GM12878 (cell line): ENCODE measurements around the gene CTAGE4.
"Not testable (repeated sequence)": the region's sequence is repeated elsewhere in the genome, so short reads cannot be mapped to it uniquely, and the experiment has no call there.

Experiments used
- ATF2 ChIP-seq: IDR thresholded peaks from 2 replicates; pipeline ENCODE4 v1.6.1; 2012; ENCODE audit warnings: low read length, inconsistent platforms
- EP300 ChIP-seq, 2 experiments: fragments of 150-350 bp in 1 of 2; IDR thresholded peaks; 2 replicates each; pipeline ENCODE4 v1.6.1; 2011 to 2012; ENCODE audit warnings: low read depth in 2 of 2, low read length in 2 of 2, borderline replicate concordance in 1 of 2, improper control_type of control experiment in 1 of 2, inconsistent platforms in 1 of 2; ENCODE audit not compliant: control insufficient read depth in 1 of 2
- EZH2 ChIP-seq: IDR thresholded peaks from 2 replicates; pipeline ENCODE4 v1.6.1; 2012; ENCODE audit warnings: low read depth, mild to moderate bottlenecking, control low read depth, inconsistent platforms, low read length, borderline replicate concordance; ENCODE audit not compliant: control insufficient read depth
- RELB ChIP-seq: fragments of 450-650 bp; IDR thresholded peaks from 2 replicates; pipeline ENCODE4 v1.6.1; 2017; ENCODE audit warnings: low read depth, mild to moderate bottlenecking, moderate library complexity
- ZNF274 ChIP-seq: IDR thresholded peaks from one replicate; pipeline ENCODE4 v1.8.0; 2011; ENCODE audit not compliant: insufficient read length, insufficient read depth
- TF ChIP-seq, protein P1 (sequence below): IDR thresholded peaks from 2 replicates; pipeline ENCODE4 v1.6.1; 2011; ENCODE audit warnings: borderline replicate concordance, low read depth, mild to moderate bottlenecking, moderate library complexity, mixed read lengths, low read length; ENCODE audit not compliant: insufficient read depth; ENCODE audit errors: extremely low read length
- TF ChIP-seq, protein P2 (sequence below), 3 experiments: IDR thresholded peaks in 2 of 3; conservative IDR thresholded peaks in 1 of 3; 2 replicates each; pipeline ENCODE4 v1.5.1; 2011; ENCODE audit warnings: low read depth in 3 of 3, low read length in 3 of 3, mild to moderate bottlenecking in 3 of 3, control low read depth in 2 of 3, moderate library complexity in 2 of 3, inconsistent platforms in 1 of 3, mixed read lengths in 1 of 3; ENCODE audit not compliant: control insufficient read depth in 2 of 3, insufficient read depth in 1 of 3; ENCODE audit errors: extremely low read depth in 1 of 3

GRCh38 chr7:144179165-144179479, 4.1 kb upstream of the CTAGE4 start:
- TF ChIP-seq EP300 (IDR thresholded peaks at IDR 0.05; ENCODE audit: borderline replicate concordance in 1 of 2, control insufficient read depth in 1 of 2, low read depth in 2 of 2, low read length in 2 of 2); ATF2; EZH2; RELB; ZNF274: not testable (repeated sequence)
- TF ChIP-seq, protein P1, sequence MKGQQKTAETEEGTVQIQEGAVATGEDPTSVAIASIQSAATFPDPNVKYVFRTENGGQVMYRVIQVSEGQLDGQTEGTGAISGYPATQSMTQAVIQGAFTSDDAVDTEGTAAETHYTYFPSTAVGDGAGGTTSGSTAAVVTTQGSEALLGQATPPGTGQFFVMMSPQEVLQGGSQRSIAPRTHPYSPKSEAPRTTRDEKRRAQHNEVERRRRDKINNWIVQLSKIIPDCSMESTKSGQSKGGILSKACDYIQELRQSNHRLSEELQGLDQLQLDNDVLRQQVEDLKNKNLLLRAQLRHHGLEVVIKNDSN, result not testable (repeated sequence)
- TF ChIP-seq, protein P2, sequence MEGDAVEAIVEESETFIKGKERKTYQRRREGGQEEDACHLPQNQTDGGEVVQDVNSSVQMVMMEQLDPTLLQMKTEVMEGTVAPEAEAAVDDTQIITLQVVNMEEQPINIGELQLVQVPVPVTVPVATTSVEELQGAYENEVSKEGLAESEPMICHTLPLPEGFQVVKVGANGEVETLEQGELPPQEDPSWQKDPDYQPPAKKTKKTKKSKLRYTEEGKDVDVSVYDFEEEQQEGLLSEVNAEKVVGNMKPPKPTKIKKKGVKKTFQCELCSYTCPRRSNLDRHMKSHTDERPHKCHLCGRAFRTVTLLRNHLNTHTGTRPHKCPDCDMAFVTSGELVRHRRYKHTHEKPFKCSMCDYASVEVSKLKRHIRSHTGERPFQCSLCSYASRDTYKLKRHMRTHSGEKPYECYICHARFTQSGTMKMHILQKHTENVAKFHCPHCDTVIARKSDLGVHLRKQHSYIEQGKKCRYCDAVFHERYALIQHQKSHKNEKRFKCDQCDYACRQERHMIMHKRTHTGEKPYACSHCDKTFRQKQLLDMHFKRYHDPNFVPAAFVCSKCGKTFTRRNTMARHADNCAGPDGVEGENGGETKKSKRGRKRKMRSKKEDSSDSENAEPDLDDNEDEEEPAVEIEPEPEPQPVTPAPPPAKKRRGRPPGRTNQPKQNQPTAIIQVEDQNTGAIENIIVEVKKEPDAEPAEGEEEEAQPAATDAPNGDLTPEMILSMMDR (IDR thresholded peaks at IDR 0.05 in 2 of 3, conservative IDR thresholded peaks at IDR 0.05 in 1 of 3; ENCODE audit: control insufficient read depth in 2 of 3, extremely low read depth in 1 of 3, insufficient read depth in 1 of 3, low read depth in 3 of 3, low read length in 3 of 3), result not testable (repeated sequence)
